ENCODE results near the gene MYOM1.

- TF ChIP-seq SIN3A (IDR thresholded peaks at IDR 0.05; ENCODE audit: borderline replicate concordance, insufficient read depth, low read length) = no peak
- no peak for TF ChIP-seq POLR2AphosphoS5 (IDR thresholded peaks at IDR 0.05; ENCODE audit: low read depth, low read length)
Observed at GRCh38 chr18:3246635-3247239, 27.0 kb upstream of the MYOM1 start.
